Testis (tissue), 3 donors: ENCODE measurements around the gene VSNL1. TPM values are rescaled to one million over a fixed set of nuclear protein-coding genes. Genes with fewer than 3 reads are reported as not detected.

Experiments
- DNase-seq: peaks from one replicate; pipeline ENCODE4 v3.0.0-alpha.2; 2019
- H3K27ac ChIP-seq, 2 donors: fragments of 200-600 bp; sonication (generic); one replicate each; pipeline ENCODE4 v1.5.1; 2019
- H3K27me3 ChIP-seq: fragments of 200-600 bp; sonication (generic); one replicate; pipeline ENCODE4 v1.5.1; 2019
- H3K36me3 ChIP-seq: fragments of 200-600 bp; sonication (generic); one replicate; pipeline ENCODE4 v1.5.1; 2017; ENCODE audit warnings: low read depth; ENCODE audit errors: missing control alignments
- H3K4me1 ChIP-seq: fragments of 200-600 bp; sonication (generic); one replicate; pipeline ENCODE4 v1.5.1; 2019
- H3K4me3 ChIP-seq, 2 donors: fragments of 200-600 bp; sonication (generic); one replicate each; pipeline ENCODE4 v1.5.1; 2017 to 2019
- H3K9me3 ChIP-seq: fragments of 200-600 bp; sonication (generic); one replicate; pipeline ENCODE4 v1.5.1; 2017
- CTCF ChIP-seq, 3 experiments: fragments of 450-650 bp in 2 of 3; fragments of 200-600 bp in 1 of 3; sonication (generic) in 1 of 3; IDR thresholded peaks; one replicate each; pipeline ENCODE4 v1.5.1; 2016 to 2019; ENCODE audit warnings: antibody characterized with exemption in 3 of 3, mild to moderate bottlenecking in 2 of 3, moderate library complexity in 1 of 3
- POLR2A ChIP-seq: fragments of 450-650 bp; IDR thresholded peaks from one replicate; pipeline ENCODE4 v1.6.1; 2017; ENCODE audit warnings: antibody characterized with exemption, mild to moderate bottlenecking, moderate library complexity
- WGBS, 2 donors: methylation state at CpG; one replicate each; pipeline ENCODE4 v1.1.5; 2018; 5-methylcytosine and 5-hydroxymethylcytosine counted together
- intact Hi-C: fragments of 100-400 bp; cut with DNase I; formaldehyde crosslinking; loops from one replicate; pipeline ENCODE4 v1.15.1; 2023; ENCODE audit warnings: low total_unique reads
- polyA plus RNA-seq: library from polyadenylated mRNA; stranded (reverse); fragments of 350-450 nt; fragmentation: Illumina TruSeq; extraction: RNeasy Lipid Tissue Mini Kit (QIAGEN cat#74804); gene quantifications from one replicate; pipeline ENCODE4 v1.2.3, GENCODE V29; 2014; ENCODE audit warnings: low read depth, low replicate concordance; ENCODE audit not compliant: insufficient read depth
- total RNA-seq, 2 donors: library from RNA; depleted of rRNA; stranded (reverse); fragments of >200 nt; gene quantifications; one replicate each; pipeline ENCODE4 v1.2.3, GENCODE V29; 2016

The VSNL1 gene
- total and polyA plus RNA-seq, 3 donors from 2014 or later = 0.46 to 1.8 (median 1.4) TPM

GRCh38 chr2:17576802-17577201 lies 36.3 kb downstream of the VSNL1 start:
- no peak overlapping the region for H3K4me3 ChIP-seq
- intact Hi-C loops = no loop called here
- H3K27ac ChIP-seq = no peak overlapping the region
- WGBS, 2 donors = 94 to 97% methylated on average over 1 of the region's 1 CpG
- TF ChIP-seq CTCF (IDR thresholded peaks at IDR 0.05) (no peak), POLR2A (no peak)
- no peaks in the 10 kb centered on the region for H3K36me3 ChIP-seq
- H3K9me3 ChIP-seq = no peaks in the 10 kb centered on the region
- no peaks in the 10 kb centered on the region for H3K27me3 ChIP-seq
- H3K4me1 ChIP-seq = no peaks in the 10 kb centered on the region
- DNase-seq = no peak

GRCh38 chr2:17578466-17578928 lies 38.0 kb downstream of the VSNL1 start:
- Histone ChIP-seq H3K9me3 (no peaks in the 10 kb centered on the region), H3K4me3 (no peak overlapping the region), H3K27ac (peak overlapping the region in 1 of 2 donors; percentile 11), H3K4me1 (no peaks in the 10 kb centered on the region), H3K36me3 (no peaks in the 10 kb centered on the region), H3K27me3 (no peaks in the 10 kb centered on the region)
- DNase-seq = peak; percentile 20
- 33 to 35% methylated on average over 5 of the region's 5 CpGs for WGBS, 2 donors
- no peak for TF ChIP-seq POLR2A
- intact Hi-C loops = no loop called here

- no peaks in the 10 kb centered on the region for H3K36me3 ChIP-seq
- H3K4me1 ChIP-seq = no peaks in the 10 kb centered on the region
- intact Hi-C loops = no loop called here
- H3K9me3 ChIP-seq = no peaks in the 10 kb centered on the region
- TF ChIP-seq CTCF (IDR thresholded peaks at IDR 0.05) = no peak
- no peak for TF ChIP-seq POLR2A
- no peaks in the 10 kb centered on the region for H3K27me3 ChIP-seq
- H3K4me3 ChIP-seq = no peak overlapping the region
- WGBS, 2 donors = 78 to 87% methylated on average over 3 of the region's 3 CpGs
- no peak overlapping the region for H3K27ac ChIP-seq
- no peak for DNase-seq
These were observed 39.3 kb downstream of the VSNL1 start for GRCh38 chr2:17579605-17580318.

- TF ChIP-seq CTCF (IDR thresholded peaks at IDR 0.05) (no peak), POLR2A (no peak)
- no peak for DNase-seq
- Histone ChIP-seq H3K27ac (no peak overlapping the region), H3K9me3 (no peaks in the 10 kb centered on the region), H3K36me3 (no peaks in the 10 kb centered on the region), H3K4me1 (no peaks in the 10 kb centered on the region), H3K4me3 (no peak overlapping the region), H3K27me3 (no peaks in the 10 kb centered on the region)
- WGBS, 2 donors = 80 to 87% methylated on average over 2 of the region's 2 CpGs
- intact Hi-C loops = no loop called here
These were observed 39.8 kb downstream of the VSNL1 start for GRCh38 chr2:17580319-17580715.

- no peak for DNase-seq
- Histone ChIP-seq H3K27ac (no peak overlapping the region), H3K36me3 (no peaks in the 10 kb centered on the region), H3K4me3 (no peak overlapping the region), H3K9me3 (no peaks in the 10 kb centered on the region), H3K4me1 (no peaks in the 10 kb centered on the region), H3K27me3 (no peaks in the 10 kb centered on the region)
- WGBS, 2 donors = 58 to 73% methylated on average over 2 of the region's 2 CpGs
- intact Hi-C loops = no loop called here
- TF ChIP-seq POLR2A (no peak), CTCF (IDR thresholded peaks at IDR 0.05) (no peak)
These were observed 41.3 kb downstream of the VSNL1 start for GRCh38 chr2:17581831-17582230.
